Immature natural killer cell (primary cell): Measurements from ENCODE around the gene GFM1. TPM values are rescaled to one million over a fixed set of nuclear protein-coding genes. Genes with fewer than 3 reads are reported as not detected.

ENCODE experiments used
- DNase-seq, 3 donors: peaks; one replicate each; pipeline ENCODE4 v3.0.0; 2022; ENCODE audit warnings: mixed read lengths in 1 of 3
- H3K27ac Mint-ChIP-seq, 6 donors: one replicate each; pipeline ENCODE4 v1.8.0; 2020; ENCODE audit warnings: mixed read lengths in 6 of 6, mild to moderate bottlenecking in 5 of 6, inconsistent platforms in 4 of 6, moderate library complexity in 3 of 6
- H3K27me3 Mint-ChIP-seq, 3 donors: one replicate each; pipeline ENCODE4 v1.8.0; 2020 to 2021; ENCODE audit warnings: low read depth in 3 of 3, mild to moderate bottlenecking in 3 of 3, mixed read lengths in 3 of 3, moderate library complexity in 3 of 3, inconsistent platforms in 1 of 3
- H3K36me3 Mint-ChIP-seq, 3 donors: one replicate each; pipeline ENCODE4 v1.8.0; 2020; ENCODE audit warnings: mixed read lengths in 3 of 3, inconsistent platforms in 2 of 3, mild to moderate bottlenecking in 2 of 3
- H3K4me1 Mint-ChIP-seq, 2 donors: one replicate each; pipeline ENCODE4 v1.8.0; 2020; ENCODE audit warnings: inconsistent platforms in 2 of 2, mild to moderate bottlenecking in 2 of 2, mixed read lengths in 2 of 2, moderate library complexity in 1 of 2
- H3K4me3 Mint-ChIP-seq, 5 donors: one replicate each; pipeline ENCODE4 v1.8.0; 2020; ENCODE audit warnings: mild to moderate bottlenecking in 5 of 5, mixed read lengths in 5 of 5, inconsistent platforms in 3 of 5, moderate library complexity in 3 of 5
- H3K9me3 Mint-ChIP-seq, 6 donors: one replicate each; pipeline ENCODE4 v1.8.0; 2020; ENCODE audit warnings: mild to moderate bottlenecking in 6 of 6, mixed read lengths in 6 of 6, inconsistent platforms in 4 of 6, moderate library complexity in 3 of 6
- polyA plus RNA-seq, 3 donors: library from polyadenylated mRNA; unstranded; fragments of 300-500 nt; fragmentation: Illumina TruSeq; gene quantifications; one replicate each; pipeline ENCODE4 v1.2.3, GENCODE V29; 2021

The GFM1 gene
- polyA plus RNA-seq, 3 donors from 2014 or later: 18.2 to 38.4 (median 31.8) TPM

DNA sequence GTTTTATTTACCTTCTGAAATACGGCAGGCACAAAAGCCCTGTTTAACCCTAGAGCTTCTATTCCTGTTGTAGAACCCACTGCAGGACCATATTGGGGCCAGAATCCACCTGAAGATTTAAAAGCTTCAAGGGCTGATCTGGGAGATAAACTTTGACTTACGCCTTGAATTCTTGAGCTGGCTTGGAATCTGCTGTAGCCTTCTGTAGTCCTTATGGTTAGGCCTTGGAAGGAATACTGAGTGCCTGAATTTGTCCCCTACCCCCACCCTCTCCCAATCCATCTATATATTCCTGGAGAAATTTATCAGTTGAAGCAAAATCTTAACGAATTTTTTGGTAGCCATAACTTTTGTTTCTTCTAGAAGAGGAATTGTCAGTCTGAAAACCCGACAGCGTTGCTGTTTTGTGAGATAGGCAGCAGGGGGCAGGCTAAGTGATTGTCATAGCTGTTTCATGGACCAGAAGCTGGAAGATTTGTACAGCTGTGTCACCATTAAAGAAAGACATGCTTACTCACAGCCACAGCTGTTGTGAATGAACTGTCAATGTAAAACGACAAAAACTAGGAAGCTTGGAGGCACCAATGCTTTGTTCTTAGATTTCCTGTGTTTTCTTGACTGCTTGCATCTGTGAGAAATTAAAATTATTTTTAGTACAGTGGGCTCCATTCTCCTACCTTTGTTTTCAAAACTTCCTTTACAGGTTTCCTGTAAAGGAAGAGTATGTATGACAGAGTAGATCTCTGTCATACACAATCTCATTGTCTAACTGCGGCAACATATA, 15.3 kb downstream of the GFM1 start:
- no peaks in the 10 kb centered on the region for H3K9me3 Mint-ChIP-seq
- no peak overlapping the region for H3K4me3 Mint-ChIP-seq
- peaks cover 10 to 46% (median 14%) of the 10 kb centered on the region in 3 donors for H3K36me3 Mint-ChIP-seq
- peaks cover 0 to 1% (median 0%) of the 10 kb centered on the region in 3 donors for H3K27me3 Mint-ChIP-seq
- peak in 1 of 3 donors; percentile 18 for DNase-seq
- no peaks in the 10 kb centered on the region for H3K4me1 Mint-ChIP-seq
- H3K27ac Mint-ChIP-seq: peak overlapping the region in 1 of 6 donors; percentile 5

DNA sequence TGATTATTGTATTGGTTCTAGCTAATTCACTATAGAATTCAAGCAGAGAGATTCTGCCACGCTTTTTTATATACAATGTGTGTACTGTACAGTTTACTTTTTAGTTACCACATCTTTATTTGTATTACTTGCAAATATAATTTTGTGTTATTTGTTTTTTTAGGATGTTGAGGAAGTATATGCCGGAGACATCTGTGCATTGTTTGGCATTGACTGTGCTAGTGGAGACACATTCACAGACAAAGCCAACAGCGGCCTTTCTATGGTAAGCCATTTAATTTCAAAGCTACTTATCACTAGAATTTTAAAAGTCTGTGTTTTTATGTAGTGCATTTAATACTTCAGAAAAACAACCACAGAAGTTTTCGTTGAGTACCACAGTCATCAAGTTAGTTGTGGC, 16.4 kb downstream of the GFM1 start:
- no peak for DNase-seq
- H3K4me1 Mint-ChIP-seq: no peaks in the 10 kb centered on the region
- peaks cover 0 to 1% (median 0%) of the 10 kb centered on the region in 3 donors for H3K27me3 Mint-ChIP-seq
- H3K9me3 Mint-ChIP-seq: no peaks in the 10 kb centered on the region
- no peak overlapping the region for H3K27ac Mint-ChIP-seq
- peaks cover 11 to 46% (median 13%) of the 10 kb centered on the region in 3 donors for H3K36me3 Mint-ChIP-seq
- H3K4me3 Mint-ChIP-seq: no peak overlapping the region

DNA sequence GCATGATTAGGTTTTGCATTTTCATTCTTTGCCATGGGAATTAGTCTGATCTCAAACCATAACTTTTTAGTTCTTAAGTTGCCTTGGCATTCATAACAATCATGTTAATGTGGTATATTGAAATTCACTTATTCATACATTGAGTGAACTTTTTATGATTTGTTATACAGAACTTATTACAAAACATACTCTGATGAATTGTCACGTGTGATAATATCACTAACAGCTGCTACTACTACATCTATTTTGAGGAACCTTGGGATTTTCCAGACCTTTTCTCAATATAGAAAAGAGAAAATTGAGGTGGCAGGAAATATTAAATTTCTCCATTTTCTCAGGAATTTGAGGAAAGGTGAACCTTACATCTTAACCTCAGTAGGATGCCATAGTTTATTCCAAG, 18.9 kb downstream of the GFM1 start:
- Mint-ChIP-seq H3K4me3 (no peak overlapping the region), H3K27me3 (no peaks in the 10 kb centered on the region), H3K9me3 (no peaks in the 10 kb centered on the region), H3K36me3 (peaks cover 8 to 49% (median 11%) of the 10 kb centered on the region in 3 donors), H3K27ac (no peak overlapping the region), H3K4me1 (no peaks in the 10 kb centered on the region)
- DNase-seq: no peak

DNA sequence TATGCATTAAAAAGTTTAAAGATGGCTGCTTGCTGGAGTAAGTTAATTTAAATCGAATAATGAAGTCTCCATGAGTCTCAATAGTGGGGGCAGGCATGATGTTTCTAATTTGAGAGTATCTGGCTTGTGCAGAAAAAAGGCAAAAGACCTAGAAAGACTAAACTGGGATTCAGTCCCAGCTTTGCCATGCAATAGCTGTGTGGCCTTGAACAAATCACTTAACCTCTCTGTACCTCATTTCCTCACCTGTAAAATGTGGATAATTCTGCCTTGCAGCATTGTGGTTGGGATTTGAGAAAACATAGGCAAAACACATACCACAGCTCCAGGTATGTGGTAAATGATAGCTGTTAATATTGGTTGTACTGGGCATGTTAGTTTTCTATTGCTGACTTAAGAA, 19.5 kb downstream of the GFM1 start:
- no peaks in the 10 kb centered on the region for H3K9me3 Mint-ChIP-seq
- no peaks in the 10 kb centered on the region for H3K27me3 Mint-ChIP-seq
- DNase-seq: no peak
- no peak overlapping the region for H3K4me3 Mint-ChIP-seq
- peaks cover 8 to 52% (median 17%) of the 10 kb centered on the region in 3 donors for H3K36me3 Mint-ChIP-seq
- H3K27ac Mint-ChIP-seq: no peak overlapping the region
- H3K4me1 Mint-ChIP-seq: no peaks in the 10 kb centered on the region

DNA sequence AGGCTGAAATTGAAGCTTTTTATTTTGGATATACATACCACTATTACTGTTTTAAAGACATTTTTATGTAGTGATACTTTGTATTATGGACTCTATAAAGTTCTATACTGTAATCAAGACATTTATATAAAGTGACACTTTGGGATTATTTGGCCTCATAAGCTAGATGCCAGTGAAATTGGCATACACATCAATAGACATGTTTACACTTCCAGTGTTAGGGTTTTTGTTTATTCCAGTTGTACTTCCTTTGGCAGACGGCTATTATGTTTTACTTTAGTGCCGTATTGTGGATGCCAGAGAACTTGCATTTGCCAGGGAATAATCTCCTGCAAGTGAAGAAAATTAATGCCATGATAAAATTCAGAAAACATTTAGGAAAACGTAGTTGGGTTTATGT, 22.1 kb downstream of the GFM1 start:
- Mint-ChIP-seq H3K4me1 (peaks cover 4 to 14% of the 10 kb centered on the region in 2 donors), H3K27me3 (no peaks in the 10 kb centered on the region), H3K4me3 (no peak overlapping the region), H3K36me3 (peaks cover 9 to 48% (median 11%) of the 10 kb centered on the region in 3 donors), H3K9me3 (no peaks in the 10 kb centered on the region), H3K27ac (no peak overlapping the region)
- no peak for DNase-seq

DNA sequence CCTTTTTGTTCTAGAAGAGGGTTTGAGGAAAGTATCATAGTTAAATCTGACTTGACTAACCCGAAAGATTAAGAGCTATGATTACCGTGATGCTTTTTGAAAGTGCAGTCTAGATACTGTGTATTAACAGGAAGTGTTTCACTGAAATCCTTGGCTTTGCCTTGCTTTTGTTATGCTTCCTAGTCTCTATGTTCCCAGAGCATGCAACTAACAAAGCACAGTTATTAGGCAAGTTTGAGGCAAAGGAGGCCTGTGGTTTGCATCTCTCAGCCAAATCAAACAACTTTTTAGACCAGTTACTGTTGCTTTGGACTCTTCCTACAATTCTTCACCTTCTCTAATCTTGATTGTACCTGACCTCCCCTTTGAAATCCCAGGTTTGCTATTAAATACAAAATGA, 24.2 kb downstream of the GFM1 start:
- peaks cover 8 to 38% (median 11%) of the 10 kb centered on the region in 3 donors for H3K36me3 Mint-ChIP-seq
- H3K4me1 Mint-ChIP-seq: peaks cover 22 to 35% of the 10 kb centered on the region in 2 donors
- DNase-seq: no peak
- no peaks in the 10 kb centered on the region for H3K9me3 Mint-ChIP-seq
- no peak overlapping the region for H3K4me3 Mint-ChIP-seq
- no peak overlapping the region for H3K27ac Mint-ChIP-seq
- H3K27me3 Mint-ChIP-seq: peaks cover 0 to 2% (median 0%) of the 10 kb centered on the region in 3 donors

DNA sequence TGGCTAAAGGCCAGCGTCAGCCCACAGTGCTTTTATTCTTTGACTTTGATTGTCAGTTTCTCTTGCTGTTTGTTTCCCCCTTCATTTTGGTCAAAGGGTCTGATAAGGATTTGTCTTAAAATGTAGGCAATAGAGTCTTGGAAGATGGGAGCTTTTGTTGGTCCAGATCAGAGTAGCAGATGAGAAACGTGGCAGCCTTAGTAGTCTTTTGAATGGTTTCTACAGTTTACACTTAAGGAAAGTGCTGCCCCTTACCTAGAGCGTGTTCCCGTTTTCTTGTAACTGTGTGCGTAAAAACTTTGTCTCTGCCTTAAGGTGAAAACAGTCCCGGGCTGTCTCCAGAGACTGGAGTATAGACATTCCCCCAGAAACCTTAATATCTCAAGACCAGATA, 27.5 kb downstream of the GFM1 start:
- peak overlapping the region; percentile 56 to 96 (median 92) for H3K27ac Mint-ChIP-seq
- H3K36me3 Mint-ChIP-seq: peaks cover 7 to 19% (median 8%) of the 10 kb centered on the region in 3 donors
- peaks cover 23 to 41% of the 10 kb centered on the region in 2 donors for H3K4me1 Mint-ChIP-seq
- peaks cover 0 to 2% (median 2%) of the 10 kb centered on the region in 3 donors for H3K27me3 Mint-ChIP-seq
- no peaks in the 10 kb centered on the region for H3K9me3 Mint-ChIP-seq
- peak overlapping the region; percentile 80 to 96 (median 94) for H3K4me3 Mint-ChIP-seq
- DNase-seq: no peak

DNA sequence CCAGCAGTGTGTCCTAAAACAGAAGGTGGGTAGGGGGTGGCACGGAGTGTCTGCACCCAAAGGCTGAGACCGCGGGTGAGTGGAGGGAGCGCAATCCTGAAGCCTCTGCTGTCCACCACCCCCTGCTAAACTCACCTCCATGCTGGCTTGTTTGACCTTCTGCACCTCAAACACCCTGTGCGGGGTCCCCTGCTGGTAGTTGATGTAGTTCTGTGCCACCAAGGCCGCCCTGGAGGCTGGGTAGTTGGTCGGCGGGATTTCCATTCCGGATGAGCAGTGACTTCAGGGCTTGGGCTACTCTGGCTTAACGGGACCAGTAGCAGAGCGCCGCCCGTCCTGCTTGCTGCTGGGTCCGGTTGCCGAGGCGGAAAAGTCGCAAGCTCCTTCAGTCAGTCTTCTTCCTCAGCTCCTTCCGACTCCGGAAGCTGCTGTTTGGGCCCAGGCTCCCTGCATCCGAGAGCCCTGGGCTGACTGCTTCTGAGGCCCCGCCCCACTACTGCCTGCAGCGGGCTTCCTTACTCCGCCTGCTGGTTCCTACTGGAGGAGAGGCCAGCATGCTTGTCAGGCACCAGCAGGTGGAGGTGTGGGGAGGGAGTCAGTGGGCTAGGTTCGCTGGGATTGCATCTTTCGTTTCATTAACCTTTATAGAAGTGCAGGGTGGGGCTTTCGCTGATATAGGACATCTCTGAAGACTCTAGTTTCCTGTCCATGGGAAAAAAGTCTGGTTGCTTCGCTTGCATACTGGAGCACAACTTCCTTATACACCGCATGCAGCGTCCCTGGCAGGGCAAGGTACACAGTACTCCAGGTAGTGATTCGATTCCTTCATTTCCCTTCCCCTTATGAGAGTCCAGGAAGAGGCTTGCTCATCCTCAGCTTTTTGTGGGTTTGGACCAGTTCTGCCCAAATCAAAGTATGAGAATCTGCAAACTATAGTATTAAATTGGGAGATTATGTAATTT, 28.2 kb downstream of the GFM1 start, which contains the start of gene LXN:
Gene LXN (minus strand): TSS at position 434 of the 962 bp plus-strand sequence. CDS start 170 bp downstream, at position 264.
- DNase-seq: peak; percentile 60 to 68 (median 65)
- Mint-ChIP-seq H3K27ac (peak within 1 kb of the TSS; percentile 56 to 96 (median 92)), H3K4me3 (peak within 1 kb of the TSS; percentile 80 to 96 (median 94)), H3K4me1 (peaks cover 23 to 41% of the 10 kb centered on the region in 2 donors), H3K27me3 (peaks cover 0 to 2% (median 2%) of the 10 kb centered on the region in 3 donors), H3K36me3 (peaks cover 8 to 21% (median 9%) of the 10 kb centered on the region in 3 donors), H3K9me3 (no peaks in the 10 kb centered on the region)

DNA sequence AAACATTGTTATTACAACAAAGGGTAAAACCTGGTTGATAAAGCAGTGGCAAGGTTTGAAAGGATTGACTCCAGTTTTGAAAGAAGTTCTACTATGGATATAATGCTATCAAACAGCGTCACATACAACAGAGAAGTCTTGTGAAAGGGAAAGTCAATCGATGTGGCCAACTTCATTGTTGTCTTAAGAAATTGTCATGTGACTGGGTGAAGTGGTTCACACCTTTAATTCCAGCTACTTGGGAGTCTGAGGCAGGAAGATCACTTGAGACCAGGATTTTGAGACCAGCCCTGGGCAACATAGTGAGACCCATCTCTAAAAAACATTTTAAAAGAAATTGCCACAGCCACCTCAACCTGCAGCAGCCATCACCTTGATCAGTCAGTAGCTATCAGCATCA, 34.4 kb downstream of the GFM1 start:
- Mint-ChIP-seq H3K9me3 (no peaks in the 10 kb centered on the region), H3K36me3 (peaks cover 10 to 18% (median 14%) of the 10 kb centered on the region in 3 donors), H3K27ac (no peak overlapping the region), H3K27me3 (peaks cover 0 to 2% (median 0%) of the 10 kb centered on the region in 3 donors), H3K4me1 (peaks cover 1 to 4% of the 10 kb centered on the region in 2 donors), H3K4me3 (no peak overlapping the region)
- DNase-seq: no peak

DNA sequence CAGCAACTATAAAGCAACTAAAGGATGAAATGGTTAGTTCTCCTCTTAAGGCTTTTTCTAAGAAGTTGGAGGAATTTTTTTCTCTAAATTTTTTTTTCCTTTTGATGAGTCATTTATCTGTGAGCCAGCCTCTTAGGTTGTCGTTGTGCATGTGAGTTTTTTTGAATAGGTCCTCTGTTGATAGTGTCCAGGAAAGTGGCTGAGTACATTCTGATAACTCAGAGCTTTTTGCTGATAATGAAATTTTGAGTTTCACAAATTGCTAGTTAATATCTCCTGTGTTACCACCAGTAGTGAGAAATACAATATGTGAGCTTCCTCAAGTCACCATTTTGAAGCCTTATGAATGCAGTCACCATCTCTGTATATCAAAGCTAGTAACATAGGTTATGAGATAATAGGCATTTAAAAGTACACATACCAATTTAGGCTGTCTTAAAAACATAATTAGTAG, 35.2 kb downstream of the GFM1 start:
- Mint-ChIP-seq H3K9me3 (no peaks in the 10 kb centered on the region), H3K36me3 (peaks cover 14 to 22% (median 19%) of the 10 kb centered on the region in 3 donors), H3K4me1 (no peaks in the 10 kb centered on the region), H3K27me3 (no peaks in the 10 kb centered on the region), H3K27ac (no peak overlapping the region), H3K4me3 (no peak overlapping the region)
- no peak for DNase-seq

DNA sequence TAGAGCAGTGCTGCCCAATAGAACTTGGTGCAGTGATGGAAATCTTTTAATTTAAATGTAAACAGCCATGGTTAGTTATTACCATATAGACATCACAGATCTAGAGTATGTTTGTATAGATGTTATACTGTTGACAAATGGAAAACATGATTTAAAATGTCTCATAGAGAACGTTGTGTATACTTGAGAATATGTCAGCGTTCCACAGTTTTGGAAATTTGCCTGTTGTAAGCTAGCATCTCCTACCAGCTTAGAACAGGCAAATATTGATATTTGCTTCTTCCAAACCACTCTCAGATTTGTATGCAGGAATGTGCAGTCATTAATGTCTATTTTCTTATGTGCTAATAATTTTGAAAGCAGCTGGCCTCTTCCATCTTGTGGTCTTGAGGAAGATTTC, 36.5 kb downstream of the GFM1 start:
- Mint-ChIP-seq H3K4me1 (no peaks in the 10 kb centered on the region), H3K27me3 (no peaks in the 10 kb centered on the region), H3K4me3 (no peak overlapping the region), H3K27ac (no peak overlapping the region), H3K36me3 (peaks cover 14 to 24% (median 22%) of the 10 kb centered on the region in 3 donors), H3K9me3 (no peaks in the 10 kb centered on the region)
- DNase-seq: no peak

DNA sequence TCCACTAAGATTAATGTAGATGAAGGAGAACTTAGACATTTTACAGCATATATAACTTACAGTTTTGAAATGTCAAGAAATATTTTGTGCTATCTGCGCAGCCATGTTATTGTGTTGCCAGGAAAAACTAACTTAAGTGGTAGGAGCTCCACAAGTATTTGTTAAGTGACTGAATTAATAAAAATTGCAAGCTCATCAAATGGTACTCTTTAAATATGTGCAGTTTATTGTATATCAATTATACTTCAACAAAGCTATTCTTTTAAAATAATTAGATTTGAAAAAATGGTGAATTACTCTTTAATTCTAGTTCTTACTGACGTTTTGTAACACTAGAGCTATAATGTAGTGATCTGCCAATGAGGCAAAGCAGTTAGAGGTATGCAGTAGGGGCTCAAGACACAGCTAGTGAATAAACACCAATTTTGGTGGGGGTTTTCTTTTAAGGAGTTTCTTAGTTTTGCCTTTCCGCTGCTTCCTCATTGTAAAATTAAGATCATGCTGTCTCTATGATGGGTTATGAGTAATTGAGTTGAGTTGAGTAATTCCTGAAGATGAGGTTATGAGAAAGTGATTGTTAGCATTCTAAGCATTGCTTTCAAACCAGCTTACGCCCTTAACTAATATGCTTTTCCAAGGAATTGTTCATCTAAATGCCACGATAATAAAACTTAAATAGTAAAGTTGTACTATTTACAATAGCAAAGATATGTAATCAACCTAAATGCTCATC, 39.1 kb downstream of the GFM1 start:
- H3K9me3 Mint-ChIP-seq: no peaks in the 10 kb centered on the region
- H3K27ac Mint-ChIP-seq: no peak overlapping the region
- no peaks in the 10 kb centered on the region for H3K27me3 Mint-ChIP-seq
- H3K4me3 Mint-ChIP-seq: no peak overlapping the region
- no peaks in the 10 kb centered on the region for H3K4me1 Mint-ChIP-seq
- peaks cover 15 to 16% (median 15%) of the 10 kb centered on the region in 3 donors for H3K36me3 Mint-ChIP-seq
- no peak for DNase-seq

DNA sequence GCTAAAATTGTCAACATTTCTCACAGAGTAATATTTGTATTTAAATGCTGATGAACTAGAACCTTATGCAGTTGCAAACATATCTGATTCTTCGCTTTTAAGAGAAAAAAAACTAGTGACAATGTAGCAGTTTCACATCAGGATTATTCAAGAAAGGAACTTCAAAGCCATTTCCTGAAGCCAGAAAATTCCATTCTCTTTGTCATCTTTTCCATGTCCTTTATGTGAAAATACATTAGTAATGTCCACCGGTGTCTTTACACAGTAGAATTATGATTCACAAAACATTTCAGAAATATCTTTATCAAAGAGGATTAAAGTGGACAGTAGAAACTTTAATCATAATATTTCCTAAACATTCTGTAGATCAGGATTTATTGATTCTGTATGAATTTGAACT, 40.8 kb downstream of the GFM1 start:
- Mint-ChIP-seq H3K36me3 (peaks cover 16 to 23% (median 18%) of the 10 kb centered on the region in 3 donors), H3K27me3 (no peaks in the 10 kb centered on the region), H3K4me3 (no peak overlapping the region), H3K27ac (no peak overlapping the region), H3K9me3 (no peaks in the 10 kb centered on the region), H3K4me1 (no peaks in the 10 kb centered on the region)
- no peak for DNase-seq
